HCT116 (cell line): ENCODE data around the gene OIP5.

Source experiments
- CTCF ChIP-seq, 3 experiments: fragments of 200-600 bp in 1 of 3; sonication (generic) in 1 of 3; IDR thresholded peaks in 2 of 3; conservative IDR thresholded peaks in 1 of 3; 2 replicates each; pipeline ENCODE4 v1.5.1; 2012 to 2017; ENCODE audit warnings: low read depth in 2 of 3, low read length in 2 of 3, antibody characterized with exemption in 1 of 3, borderline replicate concordance in 1 of 3, control low read depth in 1 of 3, mild to moderate bottlenecking in 1 of 3, mixed read lengths in 1 of 3, mixed run types in 1 of 3, moderate library complexity in 1 of 3; ENCODE audit not compliant: insufficient read depth in 1 of 3
- EZH2 ChIP-seq: fragments of 200-600 bp; sonication (generic); IDR thresholded peaks from 2 replicates; pipeline ENCODE4 v1.6.1; 2017; ENCODE audit warnings: antibody characterized with exemption, mixed run types
- EZH2phosphoT487 ChIP-seq: fragments of 200-600 bp; IDR thresholded peaks from 2 replicates; pipeline ENCODE4 v1.6.1; 2018; ENCODE audit warnings: antibody characterized with exemption, borderline replicate concordance
- JUND ChIP-seq: IDR thresholded peaks from 2 replicates; pipeline ENCODE4 v1.6.1; 2012
- MAX ChIP-seq: IDR thresholded peaks from 2 replicates; pipeline ENCODE4 v1.6.1; 2012
- POLR2A ChIP-seq: IDR thresholded peaks from 2 replicates; pipeline ENCODE4 v1.7.0; 2011; ENCODE audit warnings: borderline replicate concordance; ENCODE audit not compliant: insufficient read depth, insufficient read length; ENCODE audit errors: extremely low read depth
- POLR2AphosphoS5 ChIP-seq: IDR thresholded peaks from 2 replicates; pipeline ENCODE4 v1.6.1; 2011; ENCODE audit warnings: mild to moderate bottlenecking, low read depth, low read length, moderate library complexity
- RAD21 ChIP-seq: IDR thresholded peaks from 2 replicates; pipeline ENCODE4 v1.6.1; 2012; ENCODE audit warnings: low read depth, mild to moderate bottlenecking
- REST ChIP-seq: IDR thresholded peaks from 2 replicates; pipeline ENCODE4 v1.6.1; 2012; ENCODE audit warnings: low read depth
- SP1 ChIP-seq: IDR thresholded peaks from 2 replicates; pipeline ENCODE4 v1.6.1; 2012; ENCODE audit warnings: low read depth
- ZBTB33 ChIP-seq: IDR thresholded peaks from 2 replicates; pipeline ENCODE4 v1.6.1; 2011; ENCODE audit warnings: mild to moderate bottlenecking, low read length, moderate library complexity; ENCODE audit not compliant: insufficient replicate concordance; ENCODE audit errors: extremely low read depth

GRCh38 chr15:41259546-41260189, 72.7 kb downstream of the OIP5 start:
- no peak for TF ChIP-seq CTCF (IDR thresholded peaks at IDR 0.05 in 2 of 3, conservative IDR thresholded peaks at IDR 0.05 in 1 of 3; ENCODE audit: borderline replicate concordance in 1 of 3, insufficient read depth in 1 of 3, low read depth in 2 of 3, low read length in 2 of 3)
- no peak for TF ChIP-seq POLR2A
- TF ChIP-seq REST: no peak
- no peak for TF ChIP-seq EZH2
- TF ChIP-seq SP1: no peak
- TF ChIP-seq ZBTB33: no peak
- no peak for TF ChIP-seq EZH2phosphoT487
- TF ChIP-seq MAX: no peak
- TF ChIP-seq RAD21: no peak
- no peak for TF ChIP-seq JUND
- no peak for TF ChIP-seq POLR2AphosphoS5
